CD14-positive monocyte (primary cell): ENCODE data around the gene UTS2B. TPM values are rescaled to one million over a fixed set of nuclear protein-coding genes. Genes with fewer than 3 reads are reported as not detected.

ENCODE experiments used
- DNase-seq, 3 donors: peaks; one replicate each; pipeline ENCODE4 v3.0.0-alpha.2; 2011 to 2022
- H2AFZ ChIP-seq: 2 replicates; pipeline ENCODE4 v1.6.0; 2012; ENCODE audit warnings: mild to moderate bottlenecking, low read depth, low read length, inconsistent platforms; ENCODE audit not compliant: insufficient read depth, poor library complexity, severe bottlenecking
- H3K27ac ChIP-seq, 2 donors: 1 replicate in 1 of 2; 2 replicates in 1 of 2; pipeline ENCODE4 v1.5.1; 2012 to 2013; ENCODE audit warnings: low read length in 2 of 2, control low read depth in 1 of 2, inconsistent platforms in 1 of 2, low read depth in 1 of 2, mild to moderate bottlenecking in 1 of 2
- H3K27me3 ChIP-seq, 2 donors: one replicate each; pipeline versions ENCODE4 v1.6.0 to v1.6.1; 2011 to 2013; ENCODE audit warnings: low read length in 2 of 2; ENCODE audit not compliant: control insufficient read depth in 2 of 2, insufficient read depth in 2 of 2
- H3K36me3 ChIP-seq, 2 donors: replicated peaks in 1 of 2; 1 replicate in 1 of 2; 2 replicates in 1 of 2; pipeline versions ENCODE4 v1.5.1 to v1.6.1; 2012 to 2013; ENCODE audit warnings: low read length in 2 of 2, control low read depth in 1 of 2, inconsistent platforms in 1 of 2, mild to moderate bottlenecking in 1 of 2; ENCODE audit not compliant: insufficient read depth in 2 of 2, control insufficient read depth in 1 of 2
- H3K4me1 ChIP-seq, 2 donors: 1 replicate in 1 of 2; 2 replicates in 1 of 2; pipeline versions ENCODE4 v1.5.1 to v1.6.1; 2012 to 2013; ENCODE audit warnings: low read length in 2 of 2, control low read depth in 1 of 2, inconsistent platforms in 1 of 2, mild to moderate bottlenecking in 1 of 2, moderate library complexity in 1 of 2; ENCODE audit not compliant: insufficient read depth in 2 of 2, control insufficient read depth in 1 of 2
- H3K4me2 ChIP-seq: replicated peaks from 2 replicates; pipeline ENCODE3; 2012; ENCODE audit warnings: low read length, moderate library complexity, mild to moderate bottlenecking; ENCODE audit not compliant: poor library complexity, severe bottlenecking; ENCODE audit errors: extremely low read depth
- H3K4me3 ChIP-seq, 3 experiments: fragments of 200-600 bp in 1 of 3; sonication (generic) in 1 of 3; replicated peaks in 1 of 3; 1 replicate in 2 of 3; 2 replicates in 1 of 3; pipeline ENCODE4 v1.5.1; 2011 to 2013; ENCODE audit warnings: low read length in 3 of 3, mild to moderate bottlenecking in 3 of 3, control low read depth in 2 of 3, low read depth in 2 of 3, inconsistent platforms in 1 of 3, moderate library complexity in 1 of 3
- H3K79me2 ChIP-seq: 2 replicates; pipeline ENCODE4 v1.6.0; 2012; ENCODE audit warnings: mild to moderate bottlenecking, control low read depth, inconsistent platforms, low read length, moderate library complexity; ENCODE audit not compliant: insufficient read depth
- H3K9ac ChIP-seq: 2 replicates; pipeline ENCODE4 v1.6.0; 2017; ENCODE audit warnings: low read length, mild to moderate bottlenecking; ENCODE audit not compliant: insufficient read depth, poor library complexity, severe bottlenecking
- H3K9me3 ChIP-seq, 2 donors: replicated peaks in 1 of 2; 1 replicate in 1 of 2; 2 replicates in 1 of 2; pipeline versions ENCODE4 v1.5.1 to v1.6.1; 2012 to 2013; ENCODE audit warnings: low read length in 2 of 2, control low read depth in 1 of 2; ENCODE audit not compliant: control insufficient read depth in 1 of 2, insufficient read depth in 1 of 2
- H4K20me1 ChIP-seq: 2 replicates; pipeline ENCODE4 v1.6.0; 2012; ENCODE audit warnings: mild to moderate bottlenecking, low read length, control low read depth, moderate library complexity; ENCODE audit not compliant: insufficient read depth
- H3K27ac Mint-ChIP-seq, 7 donors: one replicate each; pipeline ENCODE4 v1.8.0; 2020; ENCODE audit warnings: mild to moderate bottlenecking in 7 of 7, mixed read lengths in 7 of 7, moderate library complexity in 6 of 7, inconsistent platforms in 2 of 7
- H3K27me3 Mint-ChIP-seq, 3 donors: one replicate each; pipeline ENCODE4 v1.8.0; 2021 to 2022; ENCODE audit warnings: low read depth in 3 of 3, mild to moderate bottlenecking in 3 of 3, mixed read lengths in 3 of 3, moderate library complexity in 3 of 3, inconsistent platforms in 1 of 3
- H3K36me3 Mint-ChIP-seq, 2 donors: one replicate each; pipeline ENCODE4 v1.8.0; 2020; ENCODE audit warnings: mixed read lengths in 2 of 2, inconsistent platforms in 1 of 2, mild to moderate bottlenecking in 1 of 2
- H3K4me1 Mint-ChIP-seq: one replicate; pipeline ENCODE4 v1.8.0; 2020; ENCODE audit warnings: mild to moderate bottlenecking, mixed read lengths
- H3K4me3 Mint-ChIP-seq, 2 donors: one replicate each; pipeline ENCODE4 v1.8.0; 2020; ENCODE audit warnings: mild to moderate bottlenecking in 2 of 2, mixed read lengths in 2 of 2, moderate library complexity in 1 of 2
- H3K9me3 Mint-ChIP-seq, 7 donors: one replicate each; pipeline ENCODE4 v1.8.0; 2020 to 2022; ENCODE audit warnings: mixed read lengths in 7 of 7, mild to moderate bottlenecking in 6 of 7, moderate library complexity in 6 of 7, inconsistent platforms in 2 of 7
- WGBS: methylation state at CpG from one replicate; pipeline ENCODE4 v1.1.5; 2013; ENCODE audit warnings: missing lambda C conversion rate; ENCODE audit not compliant: insufficient coverage; 5-methylcytosine and 5-hydroxymethylcytosine counted together
- intact Hi-C, 2 donors: fragments of 100-400 bp; cut with micrococcal nuclease; formaldehyde crosslinking; loops; one replicate each; pipeline versions ENCODE4 v1.15.0 to v1.15.1; 2023
- polyA plus RNA-seq, 3 donors: library from polyadenylated mRNA; depleted of rRNA in 1 of 3; unstranded in 2 of 3; stranded (reverse) in 1 of 3; fragments of 300-500 nt in 2 of 3; fragments of >200 nt in 1 of 3; fragmentation: Illumina TruSeq in 2 of 3; gene quantifications; 1 replicate in 2 of 3; 2 replicates in 1 of 3; pipeline ENCODE4 v1.2.3, GENCODE V29; 2012 to 2021
- TF ChIP-seq, protein P1 (sequence below): fragments of 200-600 bp; IDR thresholded peaks from one replicate; pipeline ENCODE4 v1.8.0; 2022; ENCODE audit warnings: antibody characterized with exemption, mild to moderate bottlenecking

The UTS2B gene
- polyA plus RNA-seq, 3 donors: not detected

DNA sequence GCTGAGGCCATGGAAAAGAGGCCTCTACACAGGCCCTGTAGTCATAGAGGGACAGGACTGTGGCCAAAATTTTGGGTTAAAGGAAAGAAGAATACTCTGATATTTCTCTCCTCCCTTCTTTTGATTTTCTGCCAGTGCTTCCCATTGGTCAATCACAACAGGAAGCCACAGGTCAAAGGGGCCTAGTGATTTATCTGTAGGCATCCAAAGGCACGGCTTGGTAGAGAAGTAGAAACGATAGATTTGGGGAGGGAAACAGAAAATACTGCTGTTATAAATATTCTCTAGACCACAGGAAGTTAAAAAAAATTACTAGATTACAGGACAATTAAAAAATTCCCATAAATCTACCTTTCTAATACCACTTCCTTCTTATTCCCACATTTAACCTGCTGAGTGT, 2.8 kb downstream of the UTS2B start:
- Histone ChIP-seq H3K4me3 (no peak overlapping the region), H3K4me2 (no peak overlapping the region), H3K4me1 (peaks cover 14 to 34% of the 10 kb centered on the region in 2 donors), H2AFZ (no peak overlapping the region), H3K27me3 (no peaks in the 10 kb centered on the region), H4K20me1 (no peaks in the 10 kb centered on the region), H3K9ac (no peak overlapping the region), H3K27ac (no peak overlapping the region), H3K79me2 (peaks cover 29% of the 10 kb centered on the region), H3K9me3 (no peaks in the 10 kb centered on the region), H3K36me3 (no peaks in the 10 kb centered on the region)
- no peak overlapping the region for H3K27ac Mint-ChIP-seq
- no peak for DNase-seq
- intact Hi-C loops: no loop called here
- no peak overlapping the region for H3K4me3 Mint-ChIP-seq
- peaks cover 15 to 23% (median 17%) of the 10 kb centered on the region in 3 donors for H3K27me3 Mint-ChIP-seq
- TF ChIP-seq, protein P1, sequence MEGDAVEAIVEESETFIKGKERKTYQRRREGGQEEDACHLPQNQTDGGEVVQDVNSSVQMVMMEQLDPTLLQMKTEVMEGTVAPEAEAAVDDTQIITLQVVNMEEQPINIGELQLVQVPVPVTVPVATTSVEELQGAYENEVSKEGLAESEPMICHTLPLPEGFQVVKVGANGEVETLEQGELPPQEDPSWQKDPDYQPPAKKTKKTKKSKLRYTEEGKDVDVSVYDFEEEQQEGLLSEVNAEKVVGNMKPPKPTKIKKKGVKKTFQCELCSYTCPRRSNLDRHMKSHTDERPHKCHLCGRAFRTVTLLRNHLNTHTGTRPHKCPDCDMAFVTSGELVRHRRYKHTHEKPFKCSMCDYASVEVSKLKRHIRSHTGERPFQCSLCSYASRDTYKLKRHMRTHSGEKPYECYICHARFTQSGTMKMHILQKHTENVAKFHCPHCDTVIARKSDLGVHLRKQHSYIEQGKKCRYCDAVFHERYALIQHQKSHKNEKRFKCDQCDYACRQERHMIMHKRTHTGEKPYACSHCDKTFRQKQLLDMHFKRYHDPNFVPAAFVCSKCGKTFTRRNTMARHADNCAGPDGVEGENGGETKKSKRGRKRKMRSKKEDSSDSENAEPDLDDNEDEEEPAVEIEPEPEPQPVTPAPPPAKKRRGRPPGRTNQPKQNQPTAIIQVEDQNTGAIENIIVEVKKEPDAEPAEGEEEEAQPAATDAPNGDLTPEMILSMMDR: no peak
- peaks cover 0 to 7% (median 2%) of the 10 kb centered on the region in 7 donors for H3K9me3 Mint-ChIP-seq
- H3K4me1 Mint-ChIP-seq: peaks cover 30% of the 10 kb centered on the region
- WGBS: no CpG with 5 or more reads among the region's 2 CpGs
- H3K36me3 Mint-ChIP-seq: peaks cover 0 to 4% of the 10 kb centered on the region in 2 donors

DNA sequence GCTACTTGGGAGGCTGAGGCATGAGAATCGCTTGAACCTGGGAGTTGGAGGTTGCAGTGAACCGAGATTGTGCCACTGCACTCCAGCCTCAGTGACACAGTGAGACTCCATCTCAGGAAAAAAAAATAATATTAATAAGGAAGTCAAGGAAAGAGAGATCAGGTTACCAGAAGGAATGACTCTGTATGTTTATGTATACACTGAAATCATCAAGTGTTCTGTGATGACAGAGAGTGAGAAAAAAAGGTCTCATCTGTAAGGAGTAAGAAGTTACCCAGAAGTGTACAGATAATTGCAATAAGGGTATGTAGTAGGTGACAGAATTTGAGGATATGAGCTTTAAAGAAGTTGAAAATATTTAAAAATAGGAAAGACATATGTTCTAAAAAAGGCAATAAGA, 5.4 kb downstream of the UTS2B start:
- Histone ChIP-seq H3K4me1 (peaks cover 4 to 8% of the 10 kb centered on the region in 2 donors), H3K4me3 (no peak overlapping the region), H3K9me3 (no peaks in the 10 kb centered on the region), H3K79me2 (peaks cover 3% of the 10 kb centered on the region), H3K9ac (no peak overlapping the region), H3K36me3 (no peaks in the 10 kb centered on the region), H3K27ac (no peak overlapping the region), H2AFZ (no peak overlapping the region), H3K27me3 (no peaks in the 10 kb centered on the region), H3K4me2 (no peak overlapping the region), H4K20me1 (no peaks in the 10 kb centered on the region)
- Mint-ChIP-seq H3K9me3 (peaks cover 0 to 7% (median 2%) of the 10 kb centered on the region in 7 donors), H3K4me1 (peaks cover 8% of the 10 kb centered on the region), H3K27ac (no peak overlapping the region), H3K36me3 (peaks cover 0 to 2% of the 10 kb centered on the region in 2 donors), H3K4me3 (no peak overlapping the region), H3K27me3 (peaks cover 13 to 18% (median 15%) of the 10 kb centered on the region in 3 donors)
- WGBS: no CpG with 5 or more reads among the region's 2 CpGs
- TF ChIP-seq, protein P1: no peak
- no peak for DNase-seq
- intact Hi-C loops: no loop called here
